Ramos (cell line): Measurements from ENCODE around the gene PLOD1.
"Not testable (repeated sequence)": the region's sequence is repeated elsewhere in the genome, so short reads cannot be mapped to it uniquely, and the experiment has no call there.

Experiments
- in situ Hi-C: fragments of 300-500 bp; cut with MboI; formaldehyde crosslinking; loops from one replicate; pipeline ENCODE4 v1.14.3; 2022; ENCODE audit warnings: low sequenced_read_pairs; ENCODE audit not compliant: unreplicated experiment

The PLOD1 gene

DNA sequence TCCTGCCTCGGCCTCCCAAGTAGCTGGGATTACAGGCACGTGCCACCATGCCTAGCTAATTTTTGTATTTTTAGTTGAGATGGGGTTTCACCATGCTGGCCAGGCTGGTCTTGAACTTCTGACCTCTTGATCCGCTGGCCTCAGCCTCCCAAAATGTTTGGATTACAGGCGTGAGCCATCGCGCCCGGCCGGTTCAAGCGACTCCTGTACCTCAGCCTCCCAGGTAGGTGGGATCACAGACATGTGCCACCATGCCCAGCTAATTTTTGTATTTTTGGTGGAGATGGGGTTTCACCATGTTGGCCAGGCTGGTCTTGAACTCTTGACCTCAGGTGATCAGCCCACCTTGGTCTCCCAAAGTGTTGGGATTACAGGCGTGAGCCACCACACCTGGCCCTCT is 1.2 kb downstream of the PLOD1 start:
- in situ Hi-C loops: not testable (repeated sequence)

DNA sequence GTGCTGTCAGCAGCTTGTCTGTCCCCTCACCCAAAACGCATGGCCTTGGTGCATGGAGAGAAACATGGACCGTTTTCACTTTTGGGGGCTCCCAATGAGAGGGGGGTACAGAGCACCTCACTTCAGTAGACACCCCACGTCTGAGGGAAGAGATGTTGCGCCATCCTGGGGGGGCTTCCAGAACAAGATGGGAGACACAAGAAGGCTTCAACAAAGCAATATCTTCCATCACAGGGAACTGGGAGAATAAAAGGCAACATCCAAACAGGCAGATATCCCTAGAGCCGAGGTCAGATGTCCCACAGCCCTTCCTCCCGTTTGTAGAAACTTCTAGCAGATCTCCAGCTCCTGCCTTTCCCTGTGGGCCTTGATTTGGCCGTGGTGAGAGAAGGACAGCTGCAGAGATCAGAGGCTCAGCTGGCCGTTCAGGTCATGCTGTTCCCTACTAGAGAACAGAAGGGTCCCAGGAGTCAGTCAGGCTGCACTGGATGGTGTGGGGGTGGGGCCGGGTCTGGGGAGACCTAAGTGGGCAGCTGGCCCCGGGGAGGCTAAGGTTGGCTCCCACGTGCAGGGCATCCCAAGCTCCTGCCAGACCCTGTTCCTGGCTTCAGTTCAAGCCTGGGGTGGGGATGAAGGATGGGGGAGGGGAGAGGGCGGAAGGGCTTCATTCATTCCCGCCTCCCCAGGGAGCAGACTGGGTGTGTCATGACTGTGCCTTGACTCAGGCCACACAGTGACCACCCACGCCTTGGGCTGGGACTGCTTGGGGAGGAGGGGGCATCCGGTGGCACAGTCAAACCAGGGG is 4.4 kb downstream of the PLOD1 start:
- in situ Hi-C loops: no loop called here

DNA sequence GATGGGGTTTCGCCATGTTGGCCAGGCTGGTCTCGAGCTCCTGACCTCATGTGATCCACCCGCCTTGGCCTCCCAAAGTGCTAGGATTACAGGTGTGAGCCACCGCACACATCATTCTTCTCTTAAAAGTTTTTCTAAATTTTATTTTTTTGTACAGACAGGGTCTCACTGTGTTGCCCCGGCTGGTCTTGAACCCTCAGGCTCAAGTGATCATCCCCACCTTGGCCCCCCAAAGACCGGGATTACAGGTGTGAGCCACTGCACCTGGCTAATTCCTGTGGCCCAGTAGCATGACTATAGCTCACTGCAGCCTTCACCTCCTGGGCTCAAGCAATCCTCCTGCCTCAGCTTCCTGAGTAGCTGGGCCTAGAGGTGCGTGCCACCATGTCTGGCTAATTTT is 5.3 kb downstream of the PLOD1 start:
- in situ Hi-C loops: not testable (repeated sequence)

DNA sequence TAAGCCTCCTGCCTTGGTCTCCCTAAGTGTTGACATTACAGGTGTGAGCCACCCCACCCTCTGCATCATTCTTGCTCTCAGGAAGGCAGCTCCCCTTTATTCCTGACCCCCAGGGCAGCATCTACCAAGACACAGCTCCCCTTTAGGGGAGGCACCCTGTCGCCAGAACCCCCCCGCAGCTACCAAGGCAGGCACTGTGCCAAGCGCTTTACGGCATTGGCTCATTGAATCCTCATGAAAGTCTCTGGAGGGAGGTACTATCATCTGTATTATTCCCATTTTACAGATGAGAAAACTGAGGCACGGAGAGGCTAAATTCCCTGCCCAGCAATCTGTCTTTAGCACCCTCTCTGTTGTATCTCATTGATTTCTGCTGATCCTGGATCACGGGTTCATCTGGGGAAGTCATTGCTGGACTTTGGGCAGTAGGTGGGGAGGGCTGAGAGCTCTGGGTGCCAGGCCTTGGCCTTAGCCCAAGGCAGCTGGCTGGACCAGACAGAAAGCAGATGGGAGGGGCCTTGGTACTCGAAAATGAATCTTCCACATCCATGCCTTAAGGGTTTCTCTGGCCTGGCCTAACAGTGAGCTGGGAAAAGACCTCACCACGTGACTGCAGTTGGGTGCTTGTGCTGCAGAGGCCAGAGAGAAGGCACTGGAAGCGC is 5.9 kb downstream of the PLOD1 start:
- in situ Hi-C loops: no loop called here

GRCh38 chr1:11942280-11942679 is 7.8 kb downstream of the PLOD1 start:
- in situ Hi-C loops: no loop called here

GRCh38 chr1:11943619-11944018 is 9.1 kb downstream of the PLOD1 start:
- in situ Hi-C loops: no loop called here

DNA sequence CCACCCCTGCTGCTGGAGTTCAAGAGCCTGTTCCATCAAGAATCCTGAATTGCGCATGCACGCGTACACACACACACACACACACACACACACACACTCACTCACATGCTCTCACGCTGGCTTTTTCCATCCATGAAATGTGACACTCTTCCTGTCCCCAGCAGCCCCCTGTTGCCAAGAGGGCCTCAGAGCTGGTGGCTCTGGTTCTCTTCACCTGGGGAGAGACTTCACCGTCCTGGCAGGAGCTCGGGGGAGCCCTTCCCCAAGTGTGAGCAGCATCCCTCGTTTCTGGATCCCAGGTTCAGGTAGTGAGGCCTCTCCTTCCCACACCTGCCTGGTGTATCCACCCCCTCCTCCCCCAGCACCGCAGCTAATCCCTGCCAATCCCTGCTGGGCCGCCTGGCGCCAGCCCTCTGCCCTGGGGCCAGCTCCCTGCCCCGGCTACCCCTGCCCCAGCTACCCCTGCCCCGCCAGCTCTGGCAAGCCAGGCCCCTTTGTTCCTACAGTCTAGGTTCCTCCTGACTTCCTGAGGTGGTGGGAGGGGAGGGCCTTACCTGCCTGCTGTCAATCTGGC is 9.9 kb downstream of the PLOD1 start:
- in situ Hi-C loops: no loop called here

DNA sequence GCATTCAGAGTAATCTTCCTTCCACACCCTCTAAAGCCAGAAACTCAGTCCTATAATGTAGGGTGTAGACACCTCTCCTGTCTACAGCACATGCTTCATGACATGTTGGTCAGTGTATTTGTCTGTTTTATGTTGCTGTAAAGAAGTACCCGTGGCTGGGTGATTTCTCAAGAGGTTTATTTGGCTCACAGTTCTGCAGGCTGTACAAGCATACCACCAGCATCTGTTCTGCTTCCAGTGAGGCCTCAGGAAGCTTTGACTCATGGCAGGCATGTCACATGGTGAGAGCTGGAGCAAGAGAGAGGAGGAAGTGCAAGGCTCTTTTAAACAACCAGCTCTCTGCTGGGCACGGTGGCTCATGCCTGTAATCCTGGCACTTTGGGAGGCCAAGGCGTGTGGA is 12.1 kb downstream of the PLOD1 start:
- in situ Hi-C loops: no loop called here

DNA sequence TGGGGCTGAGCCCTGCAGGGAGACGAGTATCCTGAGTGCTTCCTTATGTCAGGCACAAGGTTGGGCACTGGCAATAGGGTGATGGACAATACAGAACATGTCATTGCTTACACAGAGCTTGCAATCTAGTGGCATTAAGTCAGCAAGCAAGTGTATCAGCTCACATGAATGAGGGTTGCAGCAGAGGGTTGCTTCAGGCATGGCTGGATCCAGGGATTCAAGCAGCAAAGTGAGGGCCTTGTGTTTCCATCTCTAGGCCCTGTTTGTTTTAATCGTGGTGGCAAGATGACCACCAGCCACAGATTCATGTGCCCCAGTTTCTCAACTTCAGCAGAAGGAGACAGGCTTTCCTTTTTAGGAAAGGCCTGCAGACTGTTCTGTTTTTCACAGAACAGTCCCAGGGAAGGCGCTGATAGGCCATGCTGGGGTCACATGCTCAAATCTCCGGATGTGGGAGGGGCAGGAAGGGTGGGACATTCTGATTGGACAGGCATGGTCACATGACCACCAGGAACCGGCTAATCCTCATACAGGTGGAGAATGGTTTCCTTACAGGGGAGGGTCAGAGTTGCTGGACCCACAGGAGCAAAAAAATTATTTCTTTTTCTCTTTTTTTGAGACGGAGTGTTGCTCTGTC is 14.4 kb downstream of the PLOD1 start:
- in situ Hi-C loops: no loop called here

GRCh38 chr1:11951901-11952300 is 17.4 kb downstream of the PLOD1 start:
- in situ Hi-C loops: no loop called here

DNA sequence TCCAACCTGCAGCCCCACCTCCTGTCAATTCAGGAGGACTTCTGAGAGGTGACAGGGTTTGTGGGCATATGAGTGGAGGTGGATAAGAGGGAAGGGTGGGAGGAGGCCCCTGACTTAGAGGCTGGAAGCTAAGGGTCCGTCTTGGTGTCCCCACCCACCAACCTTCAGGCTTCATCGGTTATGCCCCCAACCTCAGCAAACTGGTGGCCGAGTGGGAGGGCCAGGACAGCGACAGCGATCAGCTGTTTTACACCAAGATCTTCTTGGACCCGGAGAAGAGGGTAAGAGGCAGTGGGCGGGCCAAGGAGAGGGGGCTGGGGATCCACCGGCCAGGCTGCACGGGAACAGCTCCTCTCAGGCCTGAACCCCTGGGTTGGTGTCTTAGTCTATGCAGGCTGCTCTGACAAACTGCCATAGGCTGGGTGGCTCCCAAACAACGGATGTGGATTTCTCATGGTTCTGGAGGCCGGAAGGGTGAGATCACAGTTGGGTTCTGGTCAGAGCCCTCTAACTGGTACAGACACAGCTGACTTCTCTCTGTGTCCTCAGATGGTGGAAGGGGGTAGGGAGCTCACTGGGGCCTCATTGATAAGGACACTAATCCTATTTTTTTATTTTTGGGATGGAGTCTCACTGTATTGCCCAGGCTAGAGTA is 18.1 kb downstream of the PLOD1 start:
- in situ Hi-C loops: no loop called here

- in situ Hi-C loops: no loop called here
These were observed 20.7 kb downstream of the PLOD1 start for GRCh38 chr1:11955221-11955620.

DNA sequence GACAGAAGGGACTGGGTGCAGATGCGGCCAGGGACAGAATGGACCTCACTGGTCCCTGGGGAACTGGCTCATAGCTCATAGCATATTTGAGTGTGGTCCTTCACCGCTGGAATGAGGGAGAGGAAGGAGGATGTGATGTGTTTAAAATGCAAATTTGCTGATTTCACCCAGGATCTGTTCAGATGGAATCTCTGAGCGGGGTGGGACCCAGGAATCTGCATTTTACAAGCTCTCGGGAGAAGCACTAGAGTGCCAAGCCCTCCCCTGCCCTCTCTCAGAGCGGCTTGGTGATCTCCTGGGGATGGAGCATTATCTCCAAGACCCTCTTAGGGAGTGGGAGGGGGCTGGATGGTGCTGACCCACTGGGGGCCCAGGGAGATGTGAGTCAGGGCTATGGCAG is 22.9 kb downstream of the PLOD1 start:
- in situ Hi-C loops: no loop called here

- in situ Hi-C loops: no loop called here
These were observed 23.4 kb downstream of the PLOD1 start for GRCh38 chr1:11957897-11958296.

GRCh38 chr1:11960276-11960675 is 25.8 kb downstream of the PLOD1 start:
- in situ Hi-C loops: no loop called here

GRCh38 chr1:11960715-11961114 is 26.2 kb downstream of the PLOD1 start:
- in situ Hi-C loops: no loop called here

DNA sequence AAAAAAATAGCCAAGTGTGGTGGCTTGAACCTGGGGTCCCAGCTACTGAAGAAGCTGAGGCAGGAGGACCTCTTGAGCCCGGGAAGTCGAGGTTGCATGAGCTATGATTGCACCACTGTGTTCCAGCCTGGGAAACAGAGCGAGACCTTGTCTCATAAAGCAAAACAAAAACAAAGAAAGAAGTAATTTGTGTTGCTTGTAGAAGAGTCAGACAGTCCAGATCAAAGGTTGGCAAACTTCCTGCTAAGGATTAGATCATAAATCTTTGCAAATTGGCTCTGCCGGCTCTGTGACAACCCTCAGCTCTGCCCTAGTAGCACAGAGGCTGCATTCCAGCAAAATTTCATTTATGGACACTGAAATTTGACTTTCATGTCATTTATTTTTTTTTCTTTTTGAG is 26.7 kb downstream of the PLOD1 start:
- in situ Hi-C loops: no loop called here

GRCh38 chr1:11963622-11964021 is 29.1 kb downstream of the PLOD1 start:
- in situ Hi-C loops: no loop called here

GRCh38 chr1:11964656-11965055 is 30.1 kb downstream of the PLOD1 start:
- in situ Hi-C loops: no loop called here

GRCh38 chr1:11967028-11967547 is 32.6 kb downstream of the PLOD1 start:
- in situ Hi-C loops: no loop called here
